Rectal smooth muscle tissue (tissue), 1 donor: Measurements from ENCODE around the gene ABCB8.

ENCODE experiments used
- H3K27ac ChIP-seq: one replicate; pipeline ENCODE4 v1.7.0; 2013; ENCODE audit warnings: low read depth, low read length, inconsistent platforms
- H3K27me3 ChIP-seq: one replicate; pipeline ENCODE4 v1.7.0; 2013; ENCODE audit warnings: low read length; ENCODE audit not compliant: control insufficient read depth, insufficient read depth
- H3K36me3 ChIP-seq: one replicate; pipeline ENCODE4 v1.7.0; 2013; ENCODE audit warnings: low read length; ENCODE audit not compliant: control insufficient read depth, insufficient read depth
- H3K4me1 ChIP-seq: one replicate; pipeline ENCODE4 v1.7.0; 2013; ENCODE audit warnings: low read length; ENCODE audit not compliant: control insufficient read depth, insufficient read depth
- H3K4me3 ChIP-seq: one replicate; pipeline ENCODE4 v1.7.0; 2013; ENCODE audit warnings: low read length
- H3K9ac ChIP-seq: one replicate; pipeline ENCODE4 v1.7.0; 2013; ENCODE audit warnings: low read length

Gene ABCB8

GRCh38 chr7:151060113-151060415 lies 31.8 kb downstream of the ABCB8 start:
- H3K4me1 ChIP-seq: peaks cover 25% of the 10 kb centered on the region
- H3K36me3 ChIP-seq: peaks cover 10% of the 10 kb centered on the region
- H3K4me3 ChIP-seq: peak overlapping the region; percentile 74
- H3K27ac ChIP-seq: peak overlapping the region; percentile 97
- peak overlapping the region; percentile 6 for H3K9ac ChIP-seq
- no peaks in the 10 kb centered on the region for H3K27me3 ChIP-seq

- H3K27ac ChIP-seq: peak overlapping the region; percentile 97
- peaks cover 16% of the 10 kb centered on the region for H3K36me3 ChIP-seq
- peak overlapping the region; percentile 74 for H3K4me3 ChIP-seq
- peaks cover 25% of the 10 kb centered on the region for H3K4me1 ChIP-seq
- H3K9ac ChIP-seq: peak overlapping the region; percentile 6
- no peaks in the 10 kb centered on the region for H3K27me3 ChIP-seq
Measured at GRCh38 chr7:151060416-151061212, 32.4 kb downstream of the ABCB8 start.

- Histone ChIP-seq H3K27me3 (no peaks in the 10 kb centered on the region), H3K9ac (peak overlapping the region; percentile 17), H3K36me3 (peaks cover 18% of the 10 kb centered on the region), H3K4me3 (peak overlapping the region; percentile 40), H3K4me1 (peaks cover 25% of the 10 kb centered on the region), H3K27ac (peak overlapping the region; percentile 97)
Measured at GRCh38 chr7:151061213-151062110, 33.2 kb downstream of the ABCB8 start.

- Histone ChIP-seq H3K36me3 (peaks cover 23% of the 10 kb centered on the region), H3K4me1 (peaks cover 23% of the 10 kb centered on the region), H3K27ac (peak overlapping the region; percentile 97), H3K9ac (no peak overlapping the region), H3K4me3 (peak overlapping the region; percentile 40), H3K27me3 (no peaks in the 10 kb centered on the region)
Measured at GRCh38 chr7:151062111-151062398, 33.8 kb downstream of the ABCB8 start.

- H3K27me3 ChIP-seq: no peaks in the 10 kb centered on the region
- H3K4me3 ChIP-seq: peak overlapping the region; percentile 11
- H3K9ac ChIP-seq: no peak overlapping the region
- peaks cover 20% of the 10 kb centered on the region for H3K4me1 ChIP-seq
- H3K36me3 ChIP-seq: peaks cover 28% of the 10 kb centered on the region
- H3K27ac ChIP-seq: peak overlapping the region; percentile 97
Measured at GRCh38 chr7:151062399-151063211, 34.4 kb downstream of the ABCB8 start.

GRCh38 chr7:151063212-151063561 lies 34.9 kb downstream of the ABCB8 start:
- H3K27me3 ChIP-seq: no peaks in the 10 kb centered on the region
- peaks cover 20% of the 10 kb centered on the region for H3K4me1 ChIP-seq
- H3K4me3 ChIP-seq: peak overlapping the region; percentile 13
- peaks cover 33% of the 10 kb centered on the region for H3K36me3 ChIP-seq
- peak overlapping the region; percentile 7 for H3K9ac ChIP-seq
- peak overlapping the region; percentile 46 for H3K27ac ChIP-seq

- H3K4me1 ChIP-seq: peaks cover 11% of the 10 kb centered on the region
- no peak overlapping the region for H3K9ac ChIP-seq
- H3K27me3 ChIP-seq: no peaks in the 10 kb centered on the region
- no peak overlapping the region for H3K4me3 ChIP-seq
- peaks cover 35% of the 10 kb centered on the region for H3K36me3 ChIP-seq
- no peak overlapping the region for H3K27ac ChIP-seq
Measured at GRCh38 chr7:151064454-151064853, 36.2 kb downstream of the ABCB8 start.

- H3K9ac ChIP-seq: no peak overlapping the region
- H3K27ac ChIP-seq: no peak overlapping the region
- peaks cover 11% of the 10 kb centered on the region for H3K4me1 ChIP-seq
- no peak overlapping the region for H3K4me3 ChIP-seq
- H3K27me3 ChIP-seq: no peaks in the 10 kb centered on the region
- peaks cover 38% of the 10 kb centered on the region for H3K36me3 ChIP-seq
Measured at GRCh38 chr7:151064993-151065392, 36.7 kb downstream of the ABCB8 start.

- peaks cover 11% of the 10 kb centered on the region for H3K4me1 ChIP-seq
- no peaks in the 10 kb centered on the region for H3K27me3 ChIP-seq
- no peak overlapping the region for H3K27ac ChIP-seq
- peaks cover 43% of the 10 kb centered on the region for H3K36me3 ChIP-seq
- H3K4me3 ChIP-seq: no peak overlapping the region
- no peak overlapping the region for H3K9ac ChIP-seq
Measured at GRCh38 chr7:151065516-151065915, 37.3 kb downstream of the ABCB8 start.

- H3K9ac ChIP-seq: no peak overlapping the region
- H3K36me3 ChIP-seq: peaks cover 51% of the 10 kb centered on the region
- H3K27me3 ChIP-seq: no peaks in the 10 kb centered on the region
- no peak overlapping the region for H3K4me3 ChIP-seq
- peaks cover 8% of the 10 kb centered on the region for H3K4me1 ChIP-seq
- H3K27ac ChIP-seq: no peak overlapping the region
Measured at GRCh38 chr7:151066273-151066974, 38.2 kb downstream of the ABCB8 start.

GRCh38 chr7:151068069-151068773 lies 40.0 kb downstream of the ABCB8 start:
- Histone ChIP-seq H3K36me3 (peaks cover 56% of the 10 kb centered on the region), H3K4me3 (no peak overlapping the region), H3K9ac (no peak overlapping the region), H3K4me1 (peaks cover 3% of the 10 kb centered on the region), H3K27me3 (no peaks in the 10 kb centered on the region), H3K27ac (no peak overlapping the region)
